ENCODE measurements around the gene IQGAP2.

IQGAP2 gene

DNA sequence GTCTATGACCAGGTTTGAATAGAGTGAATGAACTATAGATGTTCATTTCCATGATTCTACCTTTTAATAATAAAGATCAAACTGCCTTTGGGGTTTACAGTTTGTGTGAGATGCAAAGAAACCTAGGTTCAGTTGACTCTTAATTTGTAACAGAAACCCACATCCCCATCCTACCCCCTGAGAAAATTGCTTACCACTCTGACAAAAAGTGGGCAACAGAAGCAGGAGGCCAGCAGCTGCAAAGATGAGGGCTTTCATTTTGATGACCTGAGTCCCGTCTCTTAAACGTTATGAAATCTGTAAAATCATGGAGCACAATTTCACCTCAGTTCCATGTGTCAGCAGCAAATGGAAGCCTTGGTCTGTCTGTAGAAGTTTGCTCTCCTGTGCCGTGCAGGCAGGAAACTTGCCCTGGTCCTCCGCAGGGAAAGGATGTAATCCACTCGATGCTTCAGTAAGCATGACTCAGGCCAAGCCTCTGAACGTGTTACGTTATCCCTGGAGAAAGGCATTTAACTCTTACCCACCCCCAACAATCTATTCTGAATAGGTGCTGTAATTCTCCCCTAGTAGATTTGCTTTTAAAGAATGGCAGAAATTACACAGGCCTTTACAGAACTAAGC, 220.0 kb downstream of the IQGAP2 start, which contains the start of gene F2RL2:
Gene F2RL2 (minus strand): TSS at position 431 of the 624 bp plus-strand sequence. CDS start 173 bp downstream, at position 258.
- Histone ChIP-seq H3K9ac (ENCODE audit: low read length) (no peak within 1 kb of the TSS), H4K12ac (ENCODE audit: low read depth, low read length) (no peak within 1 kb of the TSS), H3K79me1 (ENCODE audit: low read length) (no peaks in the 10 kb centered on the region), H4K91ac (ENCODE audit: low read depth, low read length) (no peak within 1 kb of the TSS), H3K23ac (ENCODE audit: low read length) (no peak within 1 kb of the TSS), H3K36me3 (ENCODE audit: control insufficient read depth in 1 of 2, insufficient read depth in 2 of 2, low read length in 2 of 2) (no peaks in the 10 kb centered on the region), H3K4me3 (ENCODE audit: low read depth, low read length) (no peak within 1 kb of the TSS), H3K18ac (ENCODE audit: low read length) (no peak within 1 kb of the TSS), H2BK5ac (ENCODE audit: low read depth, low read length, poor library complexity) (no peak within 1 kb of the TSS), H3K4ac (ENCODE audit: low read depth, low read length) (no peak within 1 kb of the TSS), H3K79me2 (ENCODE audit: control insufficient read depth, insufficient read depth, low read length, poor library complexity) (no peaks in the 10 kb centered on the region), H2BK12ac (ENCODE audit: low read length) (no peak within 1 kb of the TSS), H3K14ac (ENCODE audit: low read length) (no peak within 1 kb of the TSS), H2BK120ac (ENCODE audit: insufficient read depth, low read length, poor library complexity) (no peak within 1 kb of the TSS), H4K8ac (ENCODE audit: low read depth, low read length) (no peak within 1 kb of the TSS), H3K4me2 (ENCODE audit: low read length) (no peak within 1 kb of the TSS), H2AK5ac (ENCODE audit: low read length) (no peak within 1 kb of the TSS), H2AFZ (ENCODE audit: insufficient read depth, low read length, poor library complexity) (no peak within 1 kb of the TSS), H3K4me1 (ENCODE audit: control insufficient read depth in 1 of 2, insufficient read depth in 2 of 2, low read length in 2 of 2) (no peaks in the 10 kb centered on the region), H3K27ac (ENCODE audit: low read depth, low read length) (no peak within 1 kb of the TSS), H3K27me3 (ENCODE audit: insufficient read depth, low read length) (no peaks in the 10 kb centered on the region), H3K9me3 (ENCODE audit: insufficient read depth, low read depth, low read length) (no peaks in the 10 kb centered on the region)
- WGBS (ENCODE audit: extremely low coverage, insufficient coverage, insufficient read length), result no CpG with 5 or more reads among the region's 7 CpGs
- no peak for DNase-seq

DNA sequence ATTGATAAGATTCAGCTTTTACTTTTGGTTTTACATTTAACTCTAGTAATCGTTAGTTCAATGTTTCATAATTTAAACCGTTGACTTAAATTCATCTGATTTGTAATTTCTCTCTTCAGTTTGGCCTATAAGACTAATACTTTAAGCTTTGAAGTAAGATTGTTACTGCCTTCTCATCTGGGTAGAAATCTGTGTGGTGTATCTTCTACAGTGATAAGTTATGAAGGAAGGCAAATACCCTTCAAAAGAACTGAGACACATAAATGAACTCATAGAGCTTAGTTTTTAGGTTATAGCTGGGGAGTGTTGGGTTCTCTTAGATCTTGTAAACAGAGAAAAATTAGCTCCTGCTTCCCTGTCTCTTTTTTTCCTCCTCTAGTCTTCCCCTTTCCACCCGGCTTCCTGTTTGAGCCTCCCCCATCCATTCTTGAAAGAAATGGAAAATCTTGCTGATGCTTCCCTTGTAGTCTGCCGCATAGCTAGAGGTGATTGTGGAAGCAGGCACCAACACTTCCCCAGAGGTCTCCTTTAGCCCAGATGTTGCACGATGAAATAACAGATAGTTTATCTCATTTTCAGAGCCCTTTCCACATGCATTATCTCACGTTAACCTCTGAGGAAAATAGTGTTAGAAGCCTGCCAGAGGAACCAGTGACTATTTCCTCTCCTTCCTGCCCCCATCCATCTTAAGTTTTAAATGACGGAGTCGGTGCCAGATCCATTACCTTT, 222.2 kb downstream of the IQGAP2 start:
- H4K91ac ChIP-seq (ENCODE audit: low read depth, low read length), result no peak overlapping the region
- no peak overlapping the region for H3K4me2 ChIP-seq (ENCODE audit: low read length)
- H2AFZ ChIP-seq (ENCODE audit: insufficient read depth, low read length, poor library complexity), result no peak overlapping the region
- no peak overlapping the region for H2BK12ac ChIP-seq (ENCODE audit: low read length)
- WGBS (ENCODE audit: extremely low coverage, insufficient coverage, insufficient read length), result no CpG with 5 or more reads among the region's 8 CpGs
- no peak overlapping the region for H3K9ac ChIP-seq (ENCODE audit: low read length)
- no peaks in the 10 kb centered on the region for H3K27me3 ChIP-seq (ENCODE audit: insufficient read depth, low read length)
- H3K4me3 ChIP-seq (ENCODE audit: low read depth, low read length), result no peak overlapping the region
- no peak overlapping the region for H4K8ac ChIP-seq (ENCODE audit: low read depth, low read length)
- H3K18ac ChIP-seq (ENCODE audit: low read length), result no peak overlapping the region
- no peaks in the 10 kb centered on the region for H3K9me3 ChIP-seq (ENCODE audit: insufficient read depth, low read depth, low read length)
- H2AK5ac ChIP-seq (ENCODE audit: low read length), result no peak overlapping the region
- no peak overlapping the region for H3K14ac ChIP-seq (ENCODE audit: low read length)
- no peak overlapping the region for H3K27ac ChIP-seq (ENCODE audit: low read depth, low read length)
- H2BK5ac ChIP-seq (ENCODE audit: low read depth, low read length, poor library complexity), result no peak overlapping the region
- H3K4me1 ChIP-seq (ENCODE audit: control insufficient read depth in 1 of 2, insufficient read depth in 2 of 2, low read length in 2 of 2), result no peaks in the 10 kb centered on the region
- H3K23ac ChIP-seq (ENCODE audit: low read length), result no peak overlapping the region
- H3K4ac ChIP-seq (ENCODE audit: low read depth, low read length), result no peak overlapping the region
- no peaks in the 10 kb centered on the region for H3K79me2 ChIP-seq (ENCODE audit: control insufficient read depth, insufficient read depth, low read length, poor library complexity)
- no peaks in the 10 kb centered on the region for H3K36me3 ChIP-seq (ENCODE audit: control insufficient read depth in 1 of 2, insufficient read depth in 2 of 2, low read length in 2 of 2)
- no peak for DNase-seq
- no peaks in the 10 kb centered on the region for H3K79me1 ChIP-seq (ENCODE audit: low read length)
- H4K12ac ChIP-seq (ENCODE audit: low read depth, low read length), result no peak overlapping the region
- H2BK120ac ChIP-seq (ENCODE audit: insufficient read depth, low read length, poor library complexity), result no peak overlapping the region

DNA sequence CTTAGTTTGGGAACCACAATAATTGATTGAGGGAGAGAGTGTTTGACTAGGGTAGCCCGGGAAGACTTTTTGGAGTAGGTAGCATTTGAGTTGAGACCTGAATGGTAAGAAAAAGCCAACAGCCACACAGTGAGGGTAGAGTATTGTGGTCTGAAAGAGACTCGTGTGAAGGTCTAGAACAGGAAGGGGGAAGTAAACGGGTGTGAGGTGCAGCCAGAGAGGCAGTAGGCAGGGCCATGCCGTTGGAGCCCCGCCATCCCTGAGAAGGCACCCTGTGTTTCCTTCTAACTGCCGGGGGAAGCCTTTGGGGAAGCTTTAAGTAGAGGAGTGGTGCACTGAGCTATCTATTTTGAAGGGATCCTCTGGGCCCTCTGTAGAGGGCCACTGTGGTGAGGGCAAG, 223.7 kb downstream of the IQGAP2 start:
- no peak overlapping the region for H3K4ac ChIP-seq (ENCODE audit: low read depth, low read length)
- no peaks in the 10 kb centered on the region for H3K27me3 ChIP-seq (ENCODE audit: insufficient read depth, low read length)
- no peak overlapping the region for H3K18ac ChIP-seq (ENCODE audit: low read length)
- H3K23ac ChIP-seq (ENCODE audit: low read length), result no peak overlapping the region
- no peak overlapping the region for H2AK5ac ChIP-seq (ENCODE audit: low read length)
- no peak overlapping the region for H3K9ac ChIP-seq (ENCODE audit: low read length)
- H2AFZ ChIP-seq (ENCODE audit: insufficient read depth, low read length, poor library complexity), result no peak overlapping the region
- H3K79me1 ChIP-seq (ENCODE audit: low read length), result no peaks in the 10 kb centered on the region
- no peak for DNase-seq
- no peak overlapping the region for H3K14ac ChIP-seq (ENCODE audit: low read length)
- no peak overlapping the region for H4K91ac ChIP-seq (ENCODE audit: low read depth, low read length)
- H2BK5ac ChIP-seq (ENCODE audit: low read depth, low read length, poor library complexity), result no peak overlapping the region
- H2BK120ac ChIP-seq (ENCODE audit: insufficient read depth, low read length, poor library complexity), result no peak overlapping the region
- H4K12ac ChIP-seq (ENCODE audit: low read depth, low read length), result no peak overlapping the region
- no peak overlapping the region for H4K8ac ChIP-seq (ENCODE audit: low read depth, low read length)
- no peak overlapping the region for H3K4me2 ChIP-seq (ENCODE audit: low read length)
- no peaks in the 10 kb centered on the region for H3K79me2 ChIP-seq (ENCODE audit: control insufficient read depth, insufficient read depth, low read length, poor library complexity)
- no CpG with 5 or more reads among the region's 6 CpGs for WGBS (ENCODE audit: extremely low coverage, insufficient coverage, insufficient read length)
- no peaks in the 10 kb centered on the region for H3K4me1 ChIP-seq (ENCODE audit: control insufficient read depth in 1 of 2, insufficient read depth in 2 of 2, low read length in 2 of 2)
- no peak overlapping the region for H2BK12ac ChIP-seq (ENCODE audit: low read length)
- H3K36me3 ChIP-seq (ENCODE audit: control insufficient read depth in 1 of 2, insufficient read depth in 2 of 2, low read length in 2 of 2), result no peaks in the 10 kb centered on the region
- no peak overlapping the region for H3K27ac ChIP-seq (ENCODE audit: low read depth, low read length)
- no peaks in the 10 kb centered on the region for H3K9me3 ChIP-seq (ENCODE audit: insufficient read depth, low read depth, low read length)
- no peak overlapping the region for H3K4me3 ChIP-seq (ENCODE audit: low read depth, low read length)

DNA sequence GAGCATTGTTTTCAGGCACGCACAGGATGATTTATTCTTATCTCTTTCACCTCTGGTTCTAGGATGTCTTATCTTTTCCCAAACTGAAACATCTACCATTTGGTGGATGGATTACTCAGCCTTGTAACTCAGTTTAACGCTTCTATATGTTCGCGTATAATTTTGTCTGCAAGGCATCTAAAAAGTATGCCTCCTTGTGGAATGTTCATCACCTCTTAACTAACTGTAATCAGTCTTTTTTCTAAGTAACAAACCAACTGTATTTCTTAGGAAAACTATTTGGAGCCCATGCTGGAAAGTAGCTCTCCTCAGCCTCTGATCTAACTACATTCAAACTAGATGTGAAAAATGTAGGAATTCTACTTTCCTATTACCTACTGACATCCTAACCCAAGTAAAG, 231.6 kb downstream of the IQGAP2 start:
- no peak overlapping the region for H2BK5ac ChIP-seq (ENCODE audit: low read depth, low read length, poor library complexity)
- no peak for DNase-seq
- H3K4me3 ChIP-seq (ENCODE audit: low read depth, low read length), result no peak overlapping the region
- no peak overlapping the region for H3K4me2 ChIP-seq (ENCODE audit: low read length)
- H3K14ac ChIP-seq (ENCODE audit: low read length), result no peak overlapping the region
- no peak overlapping the region for H3K27ac ChIP-seq (ENCODE audit: low read depth, low read length)
- WGBS (ENCODE audit: extremely low coverage, insufficient coverage, insufficient read length), result no CpG with 5 or more reads among the region's 4 CpGs
- H3K79me1 ChIP-seq (ENCODE audit: low read length), result no peaks in the 10 kb centered on the region
- H2AFZ ChIP-seq (ENCODE audit: insufficient read depth, low read length, poor library complexity), result no peak overlapping the region
- no peak overlapping the region for H4K91ac ChIP-seq (ENCODE audit: low read depth, low read length)
- no peaks in the 10 kb centered on the region for H3K36me3 ChIP-seq (ENCODE audit: control insufficient read depth in 1 of 2, insufficient read depth in 2 of 2, low read length in 2 of 2)
- no peaks in the 10 kb centered on the region for H3K9me3 ChIP-seq (ENCODE audit: insufficient read depth, low read depth, low read length)
- H3K79me2 ChIP-seq (ENCODE audit: control insufficient read depth, insufficient read depth, low read length, poor library complexity), result no peaks in the 10 kb centered on the region
- H2BK120ac ChIP-seq (ENCODE audit: insufficient read depth, low read length, poor library complexity), result no peak overlapping the region
- no peak overlapping the region for H3K9ac ChIP-seq (ENCODE audit: low read length)
- H3K27me3 ChIP-seq (ENCODE audit: insufficient read depth, low read length), result no peaks in the 10 kb centered on the region
- no peak overlapping the region for H2AK5ac ChIP-seq (ENCODE audit: low read length)
- no peak overlapping the region for H4K8ac ChIP-seq (ENCODE audit: low read depth, low read length)
- H2BK12ac ChIP-seq (ENCODE audit: low read length), result no peak overlapping the region
- H3K4me1 ChIP-seq (ENCODE audit: control insufficient read depth in 1 of 2, insufficient read depth in 2 of 2, low read length in 2 of 2), result no peaks in the 10 kb centered on the region
- no peak overlapping the region for H3K18ac ChIP-seq (ENCODE audit: low read length)
- H4K12ac ChIP-seq (ENCODE audit: low read depth, low read length), result no peak overlapping the region
- no peak overlapping the region for H3K23ac ChIP-seq (ENCODE audit: low read length)
- H3K4ac ChIP-seq (ENCODE audit: low read depth, low read length), result no peak overlapping the region

Data from trophoblast cell (in vitro differentiated cells and primary cell).